SK-N-MC (cell line): ENCODE data around the gene KRTAP10-6.
"Not testable (repeated sequence)": the region's sequence is repeated elsewhere in the genome, so short reads cannot be mapped to it uniquely, and the experiment has no call there.

Source experiments
- EZH2 ChIP-seq: fragments of 200-600 bp; sonication (generic); IDR thresholded peaks from one replicate; pipeline ENCODE4 v1.6.1; 2017; ENCODE audit warnings: antibody characterized with exemption
- POLR2AphosphoS5 ChIP-seq: IDR thresholded peaks from 2 replicates; pipeline ENCODE4 v1.6.1; 2012; ENCODE audit warnings: mild to moderate bottlenecking, low read depth, low read length, borderline replicate concordance

DNA sequence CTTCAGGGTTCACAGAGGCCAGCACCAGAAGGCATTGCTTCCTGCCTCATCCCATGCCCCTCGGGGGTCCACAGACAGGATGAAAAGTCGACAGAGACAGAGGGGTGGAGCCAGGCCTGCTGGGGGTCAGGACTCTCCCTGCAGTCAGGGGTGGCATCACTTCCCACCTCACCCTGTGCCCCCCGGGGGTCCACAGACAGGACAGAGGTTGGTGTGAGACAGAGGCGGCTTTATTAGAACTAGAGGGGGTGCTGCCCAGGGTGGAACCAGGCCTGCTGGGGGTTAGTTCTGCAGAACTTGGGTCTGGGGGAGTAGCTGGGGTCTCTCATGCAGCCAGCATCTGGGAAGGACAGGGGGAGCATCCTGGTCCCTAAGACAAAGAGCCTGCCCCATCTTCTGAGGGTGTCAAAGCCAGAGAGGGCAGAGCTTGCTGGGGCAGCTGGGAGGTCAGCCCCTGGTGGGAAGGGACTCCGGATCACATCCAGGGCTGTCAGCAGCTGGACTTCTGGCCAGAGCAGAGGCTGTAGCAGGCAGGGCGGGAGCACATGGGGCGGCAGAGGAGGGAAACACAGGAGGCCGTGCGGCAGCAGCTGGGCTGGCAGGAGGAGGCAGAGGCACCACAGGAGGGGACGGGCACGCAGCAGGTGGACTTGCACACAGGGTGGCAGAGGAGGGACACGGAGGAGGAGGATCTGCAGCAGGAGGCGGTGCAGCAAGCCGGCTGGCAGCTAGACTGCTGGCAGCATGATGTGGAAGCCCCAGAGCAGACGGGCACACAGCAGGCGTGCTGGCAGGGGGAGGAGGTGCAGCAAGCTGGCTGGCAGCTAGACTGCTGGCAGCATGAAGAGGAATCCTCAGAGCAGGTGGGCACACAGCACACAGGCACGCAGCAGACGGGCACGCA, 1.2 kb downstream of the KRTAP10-6 start:
- TF ChIP-seq POLR2AphosphoS5, EZH2: not testable (repeated sequence)
